Nucleus accumbens (tissue), 56 donors: ENCODE measurements around the gene TMPRSS2.

ENCODE experiments used
- DNase-seq, 56 donors: peaks; one replicate each; lab custom pipeline; 2025; lab: John Stamatoyannopoulos, UW

Gene TMPRSS2

DNA sequence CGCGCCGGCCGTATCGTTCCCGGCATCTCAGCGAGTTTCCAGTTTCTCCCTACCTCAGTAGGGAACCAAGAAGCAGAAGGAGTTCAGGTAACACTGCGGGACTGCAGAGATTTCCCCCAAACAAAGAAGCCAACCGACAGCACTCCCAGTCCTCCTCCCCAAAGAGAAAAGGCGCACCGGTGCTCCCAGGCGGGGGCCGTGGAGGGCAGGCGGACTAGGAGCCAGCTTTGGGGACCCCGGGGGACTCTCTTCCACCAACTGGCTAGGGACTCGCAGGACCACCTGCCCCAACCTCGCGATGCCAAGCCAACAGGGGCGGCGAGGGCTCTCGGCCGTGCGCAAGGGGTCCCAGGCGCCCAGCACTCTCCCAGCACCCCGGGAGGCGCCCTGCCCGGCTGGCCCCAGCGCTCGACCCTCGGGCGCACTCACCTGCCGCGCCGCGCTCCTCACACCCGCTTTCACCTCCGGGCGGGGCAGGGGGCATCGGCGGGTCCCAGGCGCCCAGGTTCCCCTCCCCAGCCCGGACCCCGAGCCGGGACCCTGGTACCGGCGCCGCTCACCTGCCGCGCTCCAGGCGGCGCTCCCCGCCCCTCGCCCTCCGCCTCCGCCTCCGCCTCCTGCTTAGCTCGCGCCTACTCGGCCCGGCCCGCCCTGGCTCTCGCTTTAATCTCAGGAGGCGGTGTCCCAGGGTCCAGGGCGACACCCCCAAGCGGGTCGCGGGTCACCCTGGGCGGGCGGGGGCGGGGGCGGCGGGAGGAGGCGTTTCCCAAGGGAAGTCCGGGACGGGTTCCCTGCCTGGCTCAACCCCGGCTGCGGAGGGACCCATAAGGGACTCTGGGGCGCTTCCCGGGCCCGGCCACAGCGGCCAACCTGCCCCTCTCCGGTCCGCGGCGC lies at the start of gene TMPRSS2:
TSS of gene TMPRSS2 (minus strand) at position 638 of the 894 bp plus-strand sequence. CDS start 10,025 bp downstream, outside the sequence.
- peak in 1 of 56 donors; percentile 27 for DNase-seq

DNA sequence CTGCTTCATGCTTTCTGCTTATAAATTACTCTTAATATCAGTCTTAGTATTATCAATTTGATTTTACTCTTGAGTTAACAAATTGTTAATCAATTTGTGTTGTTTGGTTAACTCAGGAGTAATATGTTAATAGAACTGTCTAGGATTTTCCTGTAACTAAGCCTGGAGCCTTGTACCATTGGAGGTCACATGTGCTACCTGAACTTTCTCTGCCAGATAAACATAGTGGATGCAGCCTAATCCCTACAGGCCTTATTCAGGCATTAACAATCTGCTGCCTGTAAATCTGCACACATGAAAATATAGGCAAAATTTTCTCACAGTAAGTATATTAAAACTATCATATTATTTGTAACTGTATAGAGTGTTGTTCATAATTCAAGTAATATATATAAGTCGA lies 47.1 kb upstream of the TMPRSS2 start:
- no peak for DNase-seq

DNA sequence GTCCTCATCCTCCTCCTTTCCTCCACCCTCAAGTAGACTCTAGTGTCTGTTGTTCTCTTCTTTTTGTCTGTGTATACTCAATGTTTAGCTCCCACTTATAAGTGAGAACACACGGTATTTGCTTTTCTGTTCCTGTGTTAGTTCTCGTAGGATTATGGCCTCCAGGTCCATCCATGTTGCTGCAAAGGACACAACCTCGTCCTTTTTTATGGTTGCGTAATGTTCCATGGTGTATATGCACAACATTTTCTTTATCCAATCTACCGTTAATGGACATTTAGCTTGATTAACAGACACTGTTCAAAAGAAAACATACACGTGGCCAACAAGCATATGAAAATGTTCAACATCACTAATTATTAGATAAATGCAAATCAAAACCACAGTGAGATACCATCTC lies 44.3 kb upstream of the TMPRSS2 start:
- DNase-seq: no peak

DNA sequence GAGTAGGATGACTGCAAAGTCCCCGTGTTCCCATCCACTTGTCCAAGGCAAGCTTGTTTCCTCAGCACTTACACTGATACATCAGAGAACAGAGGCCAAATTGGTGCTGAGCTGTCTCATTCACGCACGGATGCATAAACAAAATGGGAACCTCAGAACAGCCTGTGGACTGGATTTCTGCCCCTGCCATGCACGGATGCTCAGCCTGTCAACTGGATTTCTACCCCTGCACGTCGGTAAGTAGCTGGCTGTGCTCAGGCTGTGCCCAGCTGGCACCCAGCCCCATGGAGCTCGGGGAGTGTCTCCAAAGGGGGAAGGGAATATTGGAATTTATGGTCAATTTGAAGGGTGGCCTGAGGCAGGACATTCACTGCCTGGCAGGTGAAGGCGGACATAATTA lies 40.8 kb upstream of the TMPRSS2 start:
- no peak for DNase-seq

DNA sequence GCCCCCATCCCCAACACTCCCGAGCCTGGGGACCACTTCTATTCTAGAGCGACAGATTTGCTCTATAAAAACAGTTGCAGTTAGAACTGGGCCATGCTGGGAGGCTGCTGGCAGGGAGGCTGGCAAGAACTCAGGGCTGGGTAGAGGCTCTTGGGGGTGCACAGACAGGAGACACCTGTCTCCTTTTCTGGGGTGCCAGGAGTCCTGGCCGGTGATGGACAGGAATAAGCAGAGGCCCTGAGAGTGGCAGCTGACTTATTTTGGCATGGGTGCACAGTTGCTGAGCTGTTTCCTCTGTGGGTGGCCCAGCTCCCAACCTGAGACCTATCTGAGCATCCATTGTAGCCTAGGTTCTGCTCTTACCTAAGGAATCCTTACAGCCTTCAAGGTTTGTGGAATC lies 39.2 kb upstream of the TMPRSS2 start:
- no peak for DNase-seq

DNA sequence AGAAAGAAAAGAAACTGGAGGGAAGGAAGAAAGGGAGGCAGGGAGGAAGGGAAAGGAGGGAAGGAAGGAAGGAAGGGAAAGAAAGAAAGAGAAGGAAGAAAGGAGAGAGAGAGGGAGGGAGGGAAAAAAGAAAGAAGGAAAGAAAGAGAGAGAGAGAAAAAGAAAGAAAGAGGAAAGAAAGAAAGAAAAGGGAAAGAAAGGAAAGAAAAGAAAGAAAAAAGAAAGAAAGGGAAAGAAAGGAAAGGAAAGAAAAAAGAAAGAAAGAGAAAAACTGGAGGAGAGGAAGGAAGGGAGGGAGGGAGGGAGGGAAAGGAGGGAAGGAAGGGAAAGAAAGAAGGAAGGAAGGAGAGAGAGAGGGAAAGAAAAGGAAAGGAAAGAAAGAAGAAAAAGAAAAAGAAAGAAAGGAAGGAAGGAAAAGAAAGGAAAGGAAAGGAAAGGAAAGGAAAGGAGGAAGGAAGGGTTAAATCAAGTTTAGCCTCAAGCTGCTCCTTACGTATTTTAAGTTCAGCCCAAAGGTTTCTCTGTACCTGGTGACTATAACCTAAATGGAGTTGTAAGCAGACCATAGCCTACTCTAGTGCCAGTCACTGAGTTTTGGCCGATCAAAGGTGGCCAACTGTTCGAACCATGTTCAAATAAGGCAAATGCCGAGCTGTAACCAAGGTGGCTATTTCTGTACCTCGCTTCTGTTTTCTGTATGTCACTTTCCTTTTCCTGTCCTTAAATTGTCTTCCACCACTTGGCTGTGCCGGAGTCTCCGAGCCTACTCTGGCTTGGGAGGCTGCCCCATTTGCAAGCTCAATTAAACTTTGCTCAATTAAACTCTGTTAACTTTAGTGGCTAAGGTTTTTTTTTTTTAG lies 37.8 kb upstream of the TMPRSS2 start:
- no peak for DNase-seq

DNA sequence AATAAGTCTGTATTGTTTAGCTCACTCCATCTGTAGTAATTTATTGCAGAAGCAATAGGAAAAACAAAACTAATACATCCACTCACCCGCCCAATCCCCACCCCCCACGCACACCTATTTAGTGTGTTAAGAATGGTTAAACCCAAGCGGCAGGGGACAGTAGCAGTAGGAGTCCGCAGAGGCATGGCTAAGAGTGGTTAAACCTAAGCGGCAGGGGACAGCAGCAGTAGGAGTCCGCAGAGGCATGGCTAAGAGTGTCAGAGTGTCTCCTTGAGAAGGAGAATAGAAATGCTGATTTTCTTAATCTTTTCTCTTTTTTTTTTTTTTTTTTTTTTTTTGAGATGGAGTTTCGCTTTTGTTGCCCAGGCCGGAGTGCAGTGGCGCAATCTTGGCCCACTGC lies 34.8 kb upstream of the TMPRSS2 start:
- DNase-seq: no peak

DNA sequence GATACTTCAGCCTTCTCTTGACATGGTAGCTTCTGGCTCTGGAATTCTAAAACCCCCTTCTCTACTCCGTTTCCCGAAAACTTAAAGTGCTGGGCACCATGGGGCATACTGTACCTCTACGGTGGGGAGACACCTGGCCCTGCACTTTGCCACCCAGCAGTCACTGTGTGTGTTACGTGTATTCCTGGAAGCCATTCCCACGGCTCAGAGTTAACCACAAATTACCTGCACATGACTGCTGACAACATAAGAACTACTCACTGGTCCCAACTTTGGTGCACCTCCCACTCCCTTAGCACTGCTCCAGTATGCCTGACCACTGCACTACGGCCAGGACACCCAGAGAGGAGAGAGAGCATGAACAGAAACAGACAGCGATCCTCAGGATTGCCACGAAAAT lies 29.4 kb upstream of the TMPRSS2 start:
- DNase-seq: no peak

DNA sequence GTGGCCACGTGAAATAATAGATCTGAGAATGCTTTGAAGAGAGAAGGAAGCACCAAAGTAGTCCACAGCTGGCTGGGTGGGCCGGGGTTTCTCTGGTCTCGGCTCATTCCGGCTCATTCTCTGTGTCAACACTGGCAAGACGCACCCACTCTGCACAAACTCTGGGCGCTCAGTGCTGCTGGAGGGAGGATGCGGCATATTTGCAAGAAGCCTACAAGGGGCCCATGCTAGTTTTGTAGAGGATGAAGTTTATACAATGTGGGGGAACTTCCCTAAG lies 28.8 kb upstream of the TMPRSS2 start:
- DNase-seq: no peak

DNA sequence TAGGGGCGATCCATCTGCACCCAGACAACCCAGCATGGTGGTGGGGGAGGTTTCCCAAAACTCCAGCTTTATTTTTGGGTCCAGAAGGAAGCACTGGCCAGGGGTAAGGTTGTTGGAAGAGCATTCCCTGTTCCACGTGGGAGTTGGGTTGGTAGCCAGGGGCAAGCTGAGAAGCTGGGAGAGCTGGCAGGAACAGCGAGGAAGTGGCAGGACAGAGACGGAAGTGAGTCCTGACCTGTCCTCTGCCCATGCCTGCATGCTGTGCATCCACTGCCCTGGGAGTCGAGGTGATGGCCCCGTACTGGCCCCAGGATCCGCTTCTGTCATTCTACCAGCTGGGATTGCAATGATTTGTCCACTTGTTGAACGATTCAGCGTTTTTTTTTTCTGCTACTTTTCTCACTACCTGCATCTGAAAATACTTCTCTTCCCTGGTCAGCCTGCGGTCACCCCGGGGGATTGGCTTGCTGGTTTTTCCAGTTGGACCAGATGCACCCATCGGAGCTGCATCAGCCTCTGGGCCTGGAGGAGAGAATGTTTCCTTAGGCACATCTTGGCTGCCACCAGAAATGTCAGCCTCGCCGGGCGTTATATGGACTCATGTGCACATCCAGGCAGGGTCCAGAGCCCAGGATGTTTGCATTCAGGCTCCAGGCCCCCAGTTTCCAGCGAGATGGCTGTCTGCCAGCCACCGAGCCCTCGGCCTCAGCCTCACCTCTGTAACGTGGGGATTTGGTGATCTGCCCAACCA lies 28.3 kb upstream of the TMPRSS2 start:
- DNase-seq: no peak

DNA sequence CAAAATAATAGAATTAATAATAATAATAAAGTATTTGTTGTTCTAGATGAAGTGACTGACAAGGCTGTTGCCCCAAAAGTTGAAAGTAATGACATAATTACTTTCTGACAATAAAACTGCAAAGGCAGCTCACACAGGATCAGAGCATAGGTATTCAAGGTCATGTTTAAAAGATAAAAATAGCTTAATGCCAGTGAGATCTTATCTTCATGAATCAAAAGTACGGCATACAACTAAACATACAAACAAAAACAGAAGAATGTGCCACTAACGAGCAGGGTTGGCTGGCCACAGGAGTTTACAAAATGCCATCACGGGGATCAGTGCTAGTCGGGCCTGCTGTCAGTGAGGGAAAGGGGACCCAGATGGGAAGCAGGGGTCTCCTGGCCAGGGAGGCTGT lies 22.4 kb upstream of the TMPRSS2 start:
- no peak for DNase-seq

DNA sequence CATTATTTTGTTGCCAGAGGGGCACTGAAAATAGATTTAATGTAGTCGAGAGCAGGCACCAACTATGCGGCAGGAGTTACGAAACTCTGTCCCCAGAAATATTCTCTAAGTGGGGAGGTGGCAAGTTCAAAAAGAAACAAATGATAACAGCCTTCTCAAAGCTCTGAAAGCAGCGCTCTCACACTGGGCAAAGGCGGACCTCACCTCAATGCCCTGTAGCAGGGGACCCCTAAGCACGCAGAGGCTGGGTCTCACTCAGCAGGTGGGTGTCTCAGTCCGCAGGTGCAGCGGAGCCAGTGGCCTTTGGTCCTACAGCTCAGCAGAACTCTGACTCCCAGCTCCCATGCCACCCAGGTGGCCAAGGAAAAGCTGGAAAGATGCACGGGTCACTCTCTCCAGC lies 21.8 kb upstream of the TMPRSS2 start:
- DNase-seq: no peak

DNA sequence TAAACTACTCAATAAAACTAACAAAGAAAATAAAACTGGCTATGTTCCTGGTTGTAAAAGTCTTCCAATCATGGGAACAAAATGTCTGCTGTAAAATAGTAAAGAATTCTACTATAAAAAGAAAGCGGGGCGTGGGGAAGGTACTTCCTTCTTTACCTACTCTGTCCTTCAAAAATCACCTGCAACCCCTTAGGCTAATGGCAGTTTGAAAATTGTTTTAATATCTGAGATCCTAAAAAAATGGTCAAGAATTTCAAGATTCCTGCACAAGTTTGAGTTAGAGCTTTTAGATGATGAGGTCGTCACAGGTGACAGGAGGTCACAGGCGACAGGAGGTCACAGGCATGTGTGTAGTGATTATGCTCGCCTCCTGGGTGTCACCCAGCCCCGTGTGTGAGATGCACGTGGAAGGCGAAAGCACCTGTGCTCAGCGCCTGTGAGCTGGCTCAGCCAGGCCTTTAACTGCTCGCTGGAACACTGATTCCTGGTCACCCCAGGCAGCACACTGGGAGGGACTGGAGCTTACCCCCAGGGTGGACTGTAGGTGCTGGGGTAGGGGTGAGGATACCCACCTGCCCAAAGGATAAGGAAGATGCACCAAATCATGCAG lies 18.6 kb upstream of the TMPRSS2 start:
- DNase-seq: no peak

DNA sequence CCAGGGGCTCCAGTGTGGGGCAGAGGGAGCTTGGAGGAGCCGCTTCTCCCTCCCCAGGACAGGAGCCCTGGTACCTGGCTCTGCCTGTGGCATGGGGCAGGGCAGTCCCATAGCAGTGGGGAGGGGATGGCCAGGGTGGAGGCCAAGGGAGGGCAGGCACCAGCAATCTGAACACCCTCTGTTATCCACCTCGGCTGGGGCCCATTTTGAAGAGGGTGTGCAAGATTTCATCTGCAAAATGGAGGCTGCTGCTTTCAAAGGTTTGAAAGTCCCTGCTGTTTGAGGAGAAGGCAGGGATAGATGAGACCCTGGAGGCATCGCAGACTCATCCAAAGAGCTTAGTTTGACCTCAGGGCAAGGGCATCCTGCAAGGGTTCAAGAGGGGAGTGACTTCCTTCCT lies 15.2 kb upstream of the TMPRSS2 start:
- no peak for DNase-seq

DNA sequence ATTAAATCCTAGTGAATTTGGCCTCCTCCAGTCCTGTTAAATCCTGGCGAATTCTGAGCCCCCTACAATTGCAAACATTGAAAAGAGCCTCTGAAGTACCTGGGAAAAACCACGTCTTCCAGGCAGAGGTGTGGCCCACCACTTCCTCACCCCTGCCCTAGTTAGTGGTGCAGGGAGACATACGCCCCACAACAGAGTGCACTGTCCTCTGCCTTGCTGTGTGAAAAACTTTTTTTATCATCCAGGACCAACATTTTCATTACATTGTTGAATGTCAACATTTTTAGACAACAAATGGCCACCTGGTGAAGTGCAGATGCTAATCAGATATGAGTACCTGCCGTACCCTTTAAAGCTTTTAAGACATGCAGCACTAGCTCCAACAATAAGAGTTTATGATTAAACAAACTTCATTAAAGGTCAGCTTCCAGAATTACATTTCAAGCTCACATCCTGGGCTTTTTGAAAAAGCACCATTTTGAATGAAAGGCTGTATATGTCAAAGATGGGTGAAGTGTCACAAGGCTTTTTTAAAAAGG lies 13.6 kb upstream of the TMPRSS2 start:
- no peak for DNase-seq

DNA sequence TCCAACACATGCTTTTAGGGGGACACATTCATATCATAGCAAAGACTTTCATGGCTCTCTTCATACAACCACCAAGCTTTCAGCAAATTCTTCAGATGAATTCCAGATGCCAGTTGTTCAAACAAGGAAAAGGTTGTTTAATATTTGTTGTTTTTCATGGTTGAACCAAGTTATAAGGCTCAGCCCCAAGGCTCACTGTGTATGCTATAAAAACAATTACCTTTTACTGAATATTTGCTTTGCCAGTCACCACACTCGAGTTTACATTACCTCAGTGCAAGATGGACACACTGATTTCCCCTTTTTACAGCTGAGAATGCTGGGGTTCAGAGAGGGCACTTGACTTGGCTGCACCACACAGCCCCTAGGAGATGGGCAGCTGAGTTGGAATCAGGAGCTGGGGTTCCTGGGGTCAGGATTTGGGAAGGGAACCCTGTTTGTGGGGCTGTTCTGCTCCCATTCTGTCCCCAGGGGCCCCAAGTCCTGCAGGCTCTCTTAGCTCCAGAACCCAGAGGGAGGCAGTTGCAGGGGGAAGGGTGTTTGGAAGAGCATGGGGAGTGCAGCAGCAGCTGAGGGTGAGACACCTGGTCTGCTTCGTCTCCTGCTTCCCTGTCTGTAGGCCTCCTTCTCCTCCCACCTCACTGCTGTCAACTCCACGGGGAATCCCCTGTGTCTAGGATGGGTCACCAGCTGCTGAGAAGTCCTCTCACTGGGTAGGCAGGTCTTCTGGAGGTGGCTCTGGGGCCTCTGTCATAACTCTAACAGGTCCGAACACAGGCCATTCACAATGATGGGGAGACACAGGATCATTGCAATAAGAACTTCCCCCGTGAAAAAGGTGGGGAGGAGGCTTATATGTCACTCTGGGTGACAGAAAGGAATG lies 12.8 kb upstream of the TMPRSS2 start:
- no peak for DNase-seq

DNA sequence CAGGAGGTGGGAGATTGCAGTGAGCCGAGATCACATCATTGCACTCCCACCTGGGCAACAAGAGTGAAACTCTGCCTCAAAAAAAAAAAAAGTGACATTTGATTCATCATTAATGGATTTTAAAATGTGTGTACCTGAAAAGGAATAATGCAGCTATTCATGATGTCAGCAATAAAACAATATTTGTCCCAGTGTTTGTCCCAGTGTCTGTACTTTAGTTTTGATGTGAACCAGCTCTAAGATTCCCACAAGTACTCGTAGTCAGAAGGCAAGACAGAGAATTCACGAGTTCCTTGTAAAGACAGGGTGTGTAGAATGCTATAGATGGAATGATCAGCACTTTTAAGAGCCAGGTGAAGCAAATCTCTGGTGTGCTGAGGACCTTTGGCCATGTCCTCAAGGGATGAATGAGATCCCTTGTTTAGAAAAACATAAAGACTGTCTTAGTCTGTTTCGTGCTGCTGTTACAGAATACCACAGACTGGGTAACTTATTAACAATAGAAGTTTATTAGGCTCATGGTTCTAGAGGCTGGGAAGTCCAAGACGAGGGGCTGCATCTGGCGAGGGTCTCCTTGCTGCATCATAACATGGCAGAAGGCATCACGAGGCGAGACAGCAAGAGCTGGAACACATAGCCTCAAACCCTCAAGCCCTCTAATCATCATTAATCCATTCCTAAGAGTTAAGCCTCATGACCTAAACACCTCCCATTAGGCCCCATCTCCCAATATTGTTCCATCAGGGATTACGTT lies 12.0 kb upstream of the TMPRSS2 start:
- DNase-seq: no peak

DNA sequence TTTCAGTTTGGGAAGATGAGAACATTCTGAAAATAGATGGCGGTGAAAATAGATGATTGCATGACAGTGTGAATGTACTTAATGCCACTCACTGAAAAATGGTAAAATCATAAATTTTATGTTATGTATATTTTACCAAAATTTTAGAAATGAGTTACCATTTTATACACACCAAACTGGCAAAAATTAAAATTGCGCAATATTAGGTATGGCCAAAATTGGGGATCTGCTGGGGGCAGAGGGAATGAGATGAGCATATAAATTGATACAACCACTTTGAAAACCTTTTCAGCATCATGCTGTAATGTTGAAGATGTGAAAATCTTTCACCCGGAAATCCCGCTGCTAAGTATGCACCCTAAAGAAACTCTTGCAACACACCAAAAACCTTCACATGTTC lies 10.8 kb upstream of the TMPRSS2 start:
- DNase-seq: no peak

DNA sequence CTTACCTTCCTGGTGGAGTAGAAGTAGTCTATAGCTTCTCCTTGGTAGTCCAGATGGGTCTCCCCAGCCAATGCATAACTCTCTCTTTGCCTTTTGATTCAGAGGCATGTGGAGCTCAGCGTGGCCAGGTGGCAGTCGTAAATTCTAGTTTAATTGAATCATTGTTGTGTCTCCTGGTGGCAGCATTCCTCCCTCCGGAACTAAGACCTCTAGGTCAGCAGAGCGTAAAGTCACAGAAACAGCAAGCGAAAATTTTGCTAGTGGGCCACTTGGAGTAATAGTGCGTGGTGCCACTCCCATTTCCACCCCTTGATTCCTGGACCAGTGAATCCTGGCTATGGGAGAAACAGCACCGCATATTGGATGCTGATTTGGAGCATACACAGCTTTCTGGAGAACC lies 3.9 kb upstream of the TMPRSS2 start:
- DNase-seq: no peak
